Endothelial cell of umbilical vein (primary cell): Measurements from ENCODE around the gene PPM1L.

Source experiments
- EZH2 ChIP-seq: IDR thresholded peaks from 2 replicates; pipeline ENCODE4 v1.6.1; 2012; ENCODE audit warnings: borderline replicate concordance, low read depth, mild to moderate bottlenecking, moderate library complexity, low read length, inconsistent platforms; ENCODE audit not compliant: severe bottlenecking
- FOS ChIP-seq: IDR thresholded peaks from 2 replicates; pipeline ENCODE4 v1.6.1; 2011; ENCODE audit warnings: mild to moderate bottlenecking, low read length, moderate library complexity, borderline replicate concordance; ENCODE audit not compliant: insufficient read depth
- MYC ChIP-seq: IDR thresholded peaks from one replicate; pipeline ENCODE4 v1.6.1; 2011; ENCODE audit warnings: mild to moderate bottlenecking, low read depth, low read length
- POLR2A ChIP-seq: IDR thresholded peaks from 2 replicates; pipeline ENCODE4 v1.6.1; 2012; ENCODE audit warnings: low read depth, mild to moderate bottlenecking, control low read depth, low read length
- POLR2AphosphoS5 ChIP-seq: IDR thresholded peaks from 2 replicates; pipeline ENCODE4 v1.6.1; 2012; ENCODE audit warnings: low read depth, mild to moderate bottlenecking, control low read depth, low read length, moderate library complexity; ENCODE audit not compliant: insufficient read depth
- TF ChIP-seq, protein P1 (sequence below), 2 donors: IDR thresholded peaks; 1 replicate in 1 of 2; 2 replicates in 1 of 2; pipeline ENCODE4 v1.5.1; 2011; ENCODE audit warnings: low read length in 2 of 2, mild to moderate bottlenecking in 2 of 2, moderate library complexity in 2 of 2, control low read depth in 1 of 2, inconsistent platforms in 1 of 2, low read depth in 1 of 2; ENCODE audit not compliant: insufficient read depth in 1 of 2; ENCODE audit errors: extremely low read depth in 1 of 2
- TF ChIP-seq, protein P2 (sequence below): IDR thresholded peaks from 2 replicates; pipeline ENCODE4 v1.6.1; 2011; ENCODE audit not compliant: insufficient read depth, insufficient read length

DNA sequence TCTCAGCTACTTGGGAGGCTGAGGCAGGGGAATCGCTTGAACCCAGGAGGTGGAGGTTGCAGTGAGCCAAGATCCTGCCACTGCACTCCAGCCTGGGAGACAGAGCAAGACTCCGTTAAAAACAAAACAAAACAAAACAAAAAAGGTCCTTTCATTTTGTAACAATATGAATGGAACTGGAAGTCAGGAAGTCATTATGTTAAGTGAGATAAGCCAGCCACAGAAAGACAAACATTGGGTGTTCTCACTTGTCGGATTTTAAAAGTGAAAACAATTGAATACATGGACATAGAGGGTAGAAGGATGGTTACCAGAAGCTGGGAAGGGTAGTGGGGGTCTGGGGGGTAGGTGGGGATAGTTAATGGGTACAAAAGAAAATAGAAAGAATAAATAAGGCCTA, 361.6 kb downstream of the PPM1L start:
- TF ChIP-seq POLR2AphosphoS5 (no peak), MYC (no peak), POLR2A (no peak), EZH2 (no peak), FOS (no peak)
- TF ChIP-seq, protein P1, sequence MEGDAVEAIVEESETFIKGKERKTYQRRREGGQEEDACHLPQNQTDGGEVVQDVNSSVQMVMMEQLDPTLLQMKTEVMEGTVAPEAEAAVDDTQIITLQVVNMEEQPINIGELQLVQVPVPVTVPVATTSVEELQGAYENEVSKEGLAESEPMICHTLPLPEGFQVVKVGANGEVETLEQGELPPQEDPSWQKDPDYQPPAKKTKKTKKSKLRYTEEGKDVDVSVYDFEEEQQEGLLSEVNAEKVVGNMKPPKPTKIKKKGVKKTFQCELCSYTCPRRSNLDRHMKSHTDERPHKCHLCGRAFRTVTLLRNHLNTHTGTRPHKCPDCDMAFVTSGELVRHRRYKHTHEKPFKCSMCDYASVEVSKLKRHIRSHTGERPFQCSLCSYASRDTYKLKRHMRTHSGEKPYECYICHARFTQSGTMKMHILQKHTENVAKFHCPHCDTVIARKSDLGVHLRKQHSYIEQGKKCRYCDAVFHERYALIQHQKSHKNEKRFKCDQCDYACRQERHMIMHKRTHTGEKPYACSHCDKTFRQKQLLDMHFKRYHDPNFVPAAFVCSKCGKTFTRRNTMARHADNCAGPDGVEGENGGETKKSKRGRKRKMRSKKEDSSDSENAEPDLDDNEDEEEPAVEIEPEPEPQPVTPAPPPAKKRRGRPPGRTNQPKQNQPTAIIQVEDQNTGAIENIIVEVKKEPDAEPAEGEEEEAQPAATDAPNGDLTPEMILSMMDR (IDR thresholded peaks at IDR 0.05; ENCODE audit: extremely low read depth in 1 of 2, insufficient read depth in 1 of 2, low read depth in 1 of 2, low read length in 2 of 2) = no peak
- TF ChIP-seq, protein P2, sequence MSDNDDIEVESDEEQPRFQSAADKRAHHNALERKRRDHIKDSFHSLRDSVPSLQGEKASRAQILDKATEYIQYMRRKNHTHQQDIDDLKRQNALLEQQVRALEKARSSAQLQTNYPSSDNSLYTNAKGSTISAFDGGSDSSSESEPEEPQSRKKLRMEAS = no peak
